Mesothelial cell of epicardium (in vitro differentiated cells): ENCODE measurements around the gene NGDN. TPM values are rescaled to one million over a fixed set of nuclear protein-coding genes. Genes with fewer than 3 reads are reported as not detected.

Source experiments
- DNase-seq, 2 experiments: peaks; one replicate each; pipeline ENCODE4 v3.0.0; 2021; ENCODE audit warnings: low spot score in 2 of 2; ENCODE audit not compliant: unreplicated experiment in 2 of 2
- H3K27ac Mint-ChIP-seq: 2 replicates; pipeline ENCODE4 v1.8.0; 2021; ENCODE audit warnings: mixed read lengths
- H3K27me3 Mint-ChIP-seq: 2 replicates; pipeline ENCODE4 v1.8.0; 2021; ENCODE audit warnings: low read depth, mixed read lengths
- H3K36me3 Mint-ChIP-seq: 2 replicates; pipeline ENCODE4 v1.8.0; 2021; ENCODE audit warnings: mixed read lengths
- H3K4me1 Mint-ChIP-seq: 2 replicates; pipeline ENCODE4 v1.8.0; 2021; ENCODE audit warnings: mixed read lengths
- H3K4me3 Mint-ChIP-seq: 2 replicates; pipeline ENCODE4 v1.8.0; 2021; ENCODE audit warnings: mild to moderate bottlenecking, moderate library complexity, mixed read lengths
- H3K9me3 Mint-ChIP-seq: 2 replicates; pipeline ENCODE4 v1.8.0; 2021; ENCODE audit warnings: mixed read lengths
- CTCF ChIP-seq: fragments of 200-600 bp; sonication (generic); IDR thresholded peaks from one replicate; pipeline ENCODE4 v1.5.0; 2021; ENCODE audit warnings: antibody characterized with exemption; ENCODE audit not compliant: unreplicated experiment
- total RNA-seq: library from RNA; stranded (reverse); gene quantifications from 3 replicates; pipeline ENCODE4 v1.2.1, GENCODE V29; 2021

NGDN gene
- total RNA-seq, 1 donor from 2014 or later: 49.9 TPM

GRCh38 chr14:23482823-23483148 lies 13.3 kb downstream of the NGDN start:
- Mint-ChIP-seq H3K4me1 (peaks cover 18% of the 10 kb centered on the region), H3K4me3 (no peak overlapping the region), H3K9me3 (no peaks in the 10 kb centered on the region), H3K27ac (no peak overlapping the region), H3K36me3 (peaks cover 2% of the 10 kb centered on the region), H3K27me3 (no peaks in the 10 kb centered on the region)
- TF ChIP-seq CTCF: no peak
- DNase-seq: no peak

- H3K36me3 Mint-ChIP-seq: peaks cover 1% of the 10 kb centered on the region
- no peak for TF ChIP-seq CTCF
- H3K27ac Mint-ChIP-seq: peak overlapping the region; percentile 47
- DNase-seq: no peak
- H3K4me1 Mint-ChIP-seq: peaks cover 17% of the 10 kb centered on the region
- H3K27me3 Mint-ChIP-seq: no peaks in the 10 kb centered on the region
- no peaks in the 10 kb centered on the region for H3K9me3 Mint-ChIP-seq
- no peak overlapping the region for H3K4me3 Mint-ChIP-seq
These were observed 13.8 kb downstream of the NGDN start for GRCh38 chr14:23483236-23483854.

- H3K36me3 Mint-ChIP-seq: no peaks in the 10 kb centered on the region
- H3K27me3 Mint-ChIP-seq: no peaks in the 10 kb centered on the region
- H3K9me3 Mint-ChIP-seq: no peaks in the 10 kb centered on the region
- no peak overlapping the region for H3K4me3 Mint-ChIP-seq
- no peak overlapping the region for H3K27ac Mint-ChIP-seq
- no peak for DNase-seq
- no peak for TF ChIP-seq CTCF
- peaks cover 16% of the 10 kb centered on the region for H3K4me1 Mint-ChIP-seq
These were observed 15.8 kb downstream of the NGDN start for GRCh38 chr14:23485326-23485725.

GRCh38 chr14:23486036-23486435 lies 16.5 kb downstream of the NGDN start:
- H3K4me1 Mint-ChIP-seq: peaks cover 16% of the 10 kb centered on the region
- no peak overlapping the region for H3K27ac Mint-ChIP-seq
- no peak for TF ChIP-seq CTCF
- no peak for DNase-seq
- no peak overlapping the region for H3K4me3 Mint-ChIP-seq
- H3K9me3 Mint-ChIP-seq: no peaks in the 10 kb centered on the region
- H3K27me3 Mint-ChIP-seq: no peaks in the 10 kb centered on the region
- no peaks in the 10 kb centered on the region for H3K36me3 Mint-ChIP-seq

- Mint-ChIP-seq H3K9me3 (no peaks in the 10 kb centered on the region), H3K4me1 (peaks cover 11% of the 10 kb centered on the region), H3K4me3 (no peak overlapping the region), H3K27me3 (no peaks in the 10 kb centered on the region), H3K36me3 (no peaks in the 10 kb centered on the region), H3K27ac (no peak overlapping the region)
- no peak for DNase-seq
- TF ChIP-seq CTCF: no peak
These were observed 17.7 kb downstream of the NGDN start for GRCh38 chr14:23487216-23487615.
